Neuronal stem cell (in vitro differentiated cells): ENCODE measurements around the gene ANKRD18A.
"Not testable (repeated sequence)": the region's sequence is repeated elsewhere in the genome, so short reads cannot be mapped to it uniquely, and the experiment has no call there.

Experiments
- DNase-seq: peaks from one replicate; pipeline ENCODE4 v3.0.0-alpha.2; 2013; ENCODE audit warnings: low spot score
- H2AFZ ChIP-seq: one replicate; pipeline ENCODE4 v1.6.1; 2013; ENCODE audit warnings: mild to moderate bottlenecking, low read length, inconsistent platforms
- H2AK5ac ChIP-seq: 2 replicates; pipeline ENCODE4 v1.6.1; 2013; ENCODE audit warnings: low read depth, mild to moderate bottlenecking, inconsistent platforms, low read length, moderate library complexity, mixed read lengths
- H2BK120ac ChIP-seq: 2 replicates; pipeline ENCODE4 v1.6.1; 2013; ENCODE audit warnings: low read depth, mild to moderate bottlenecking, inconsistent platforms, low read length, moderate library complexity, mixed read lengths
- H2BK12ac ChIP-seq: one replicate; pipeline ENCODE4 v1.6.1; 2013; ENCODE audit warnings: low read length, inconsistent platforms
- H2BK15ac ChIP-seq: 2 replicates; pipeline ENCODE4 v1.6.1; 2013; ENCODE audit warnings: mild to moderate bottlenecking, low read length, inconsistent platforms, mixed read lengths
- H2BK5ac ChIP-seq: one replicate; pipeline ENCODE4 v1.6.1; 2013; ENCODE audit warnings: inconsistent platforms, mild to moderate bottlenecking, low read length, moderate library complexity
- H3K14ac ChIP-seq: one replicate; pipeline ENCODE4 v1.6.1; 2013; ENCODE audit warnings: low read length, inconsistent platforms
- H3K18ac ChIP-seq: 2 replicates; pipeline ENCODE4 v1.6.1; 2013; ENCODE audit warnings: low read length, inconsistent platforms
- H3K23ac ChIP-seq: 2 replicates; pipeline ENCODE4 v1.6.1; 2013; ENCODE audit warnings: low read depth, mild to moderate bottlenecking, mixed read lengths, low read length, inconsistent platforms; ENCODE audit not compliant: poor library complexity
- H3K27ac ChIP-seq: replicated peaks from 3 replicates; pipeline ENCODE4 v1.5.1; 2013; ENCODE audit warnings: low read length, inconsistent platforms
- H3K27me3 ChIP-seq, 3 experiments: 2 replicates each; pipeline ENCODE4 v1.6.1; 2013; ENCODE audit warnings: low read length in 3 of 3, mild to moderate bottlenecking in 2 of 3, inconsistent platforms in 1 of 3, low read depth in 1 of 3, mixed read lengths in 1 of 3, moderate library complexity in 1 of 3; ENCODE audit not compliant: control insufficient read depth in 3 of 3, insufficient read depth in 3 of 3
- H3K36me3 ChIP-seq, 2 donors: replicated peaks in 1 of 2; 2 replicates each; pipeline ENCODE4 v1.6.1; 2013; ENCODE audit warnings: low read length in 2 of 2; ENCODE audit not compliant: control insufficient read depth in 2 of 2, insufficient read depth in 2 of 2
- H3K4ac ChIP-seq: 2 replicates; pipeline ENCODE4 v1.6.1; 2013; ENCODE audit warnings: inconsistent platforms, mild to moderate bottlenecking, low read length, moderate library complexity
- H3K4me1 ChIP-seq, 2 donors: 1 replicate in 1 of 2; 2 replicates in 1 of 2; pipeline ENCODE4 v1.6.1; 2013; ENCODE audit warnings: low read length in 2 of 2, low read depth in 1 of 2; ENCODE audit not compliant: control insufficient read depth in 2 of 2, insufficient read depth in 1 of 2
- H3K4me2 ChIP-seq: one replicate; pipeline ENCODE4 v1.6.1; 2013; ENCODE audit warnings: mild to moderate bottlenecking, low read length, inconsistent platforms; ENCODE audit not compliant: insufficient read depth, poor library complexity, severe bottlenecking
- H3K4me3 ChIP-seq, 2 donors: 2 replicates each; pipeline ENCODE4 v1.5.1; 2013; ENCODE audit warnings: low read length in 2 of 2, mild to moderate bottlenecking in 2 of 2, inconsistent platforms in 1 of 2, moderate library complexity in 1 of 2
- H3K79me1 ChIP-seq: one replicate; pipeline ENCODE4 v1.6.1; 2013; ENCODE audit warnings: low read depth, mild to moderate bottlenecking, inconsistent platforms, low read length, moderate library complexity
- H3K9ac ChIP-seq: one replicate; pipeline ENCODE4 v1.6.1; 2013; ENCODE audit warnings: mild to moderate bottlenecking, low read depth, low read length, inconsistent platforms; ENCODE audit not compliant: poor library complexity
- H3K9me3 ChIP-seq, 2 donors: replicated peaks in 1 of 2; 2 replicates each; pipeline versions ENCODE3 to v1.6.1; 2013; ENCODE audit warnings: low read length in 2 of 2, mild to moderate bottlenecking in 2 of 2, inconsistent platforms in 1 of 2, low read depth in 1 of 2, mixed read lengths in 1 of 2, moderate library complexity in 1 of 2; ENCODE audit not compliant: control insufficient read depth in 2 of 2, insufficient read depth in 1 of 2
- H4K8ac ChIP-seq: one replicate; pipeline ENCODE4 v1.6.1; 2013; ENCODE audit warnings: low read depth, mild to moderate bottlenecking, inconsistent platforms, low read length, moderate library complexity
- H4K91ac ChIP-seq: one replicate; pipeline ENCODE4 v1.6.1; 2013; ENCODE audit warnings: low read length, low read depth, mild to moderate bottlenecking, inconsistent platforms; ENCODE audit not compliant: poor library complexity
- WGBS, 2 donors: extraction: QIAGEN DNeasy Blood & Tissue Kit; methylation state at CpG; one replicate each; pipeline ENCODE4 v1.1.7; 2013; ENCODE audit warnings: missing lambda C conversion rate in 2 of 2, mixed read lengths in 1 of 2; ENCODE audit not compliant: insufficient read length in 2 of 2, insufficient replicate concordance in 1 of 2; ENCODE audit errors: extremely low coverage in 2 of 2; 5-methylcytosine and 5-hydroxymethylcytosine counted together

The ANKRD18A gene

GRCh38 chr9:38559172-38559571 lies 61.2 kb downstream of the ANKRD18A start:
- not testable (repeated sequence) for H3K4me3 ChIP-seq, H2AFZ ChIP-seq, H2BK120ac ChIP-seq, H2AK5ac ChIP-seq, H3K18ac ChIP-seq, H4K91ac ChIP-seq, H3K14ac ChIP-seq, H3K4ac ChIP-seq, H2BK5ac ChIP-seq, H3K4me1 ChIP-seq, DNase-seq, H2BK15ac ChIP-seq, H3K9ac ChIP-seq, H3K23ac ChIP-seq, H2BK12ac ChIP-seq, H3K4me2 ChIP-seq, H3K27ac ChIP-seq, H3K27me3 ChIP-seq, H4K8ac ChIP-seq, H3K36me3 ChIP-seq, H3K9me3 ChIP-seq, H3K79me1 ChIP-seq
- WGBS, 2 donors, result 100% methylated on average over 1 of the region's 3 CpGs; no CpG with 5 or more reads in 1 of the 2 donors

- H3K4me1 ChIP-seq, H4K8ac ChIP-seq, H3K9ac ChIP-seq, H2BK12ac ChIP-seq, H3K9me3 ChIP-seq, H3K36me3 ChIP-seq, DNase-seq, H3K79me1 ChIP-seq, H2AFZ ChIP-seq, H2BK5ac ChIP-seq, H2BK15ac ChIP-seq, H4K91ac ChIP-seq, H3K4me2 ChIP-seq, H3K4me3 ChIP-seq, H3K27me3 ChIP-seq, H3K18ac ChIP-seq, H3K23ac ChIP-seq, H3K14ac ChIP-seq, H2BK120ac ChIP-seq, H3K27ac ChIP-seq, H3K4ac ChIP-seq, H2AK5ac ChIP-seq: not testable (repeated sequence)
- no CpG with 5 or more reads among the region's 1 CpG for WGBS, 2 donors
These were observed 62.6 kb downstream of the ANKRD18A start for GRCh38 chr9:38557746-38558145.

GRCh38 chr9:38554966-38555365 lies 65.4 kb downstream of the ANKRD18A start:
- not testable (repeated sequence) for H2AK5ac ChIP-seq, H3K79me1 ChIP-seq, DNase-seq, H4K91ac ChIP-seq, H3K9me3 ChIP-seq, H3K4me2 ChIP-seq, H3K27ac ChIP-seq, H3K14ac ChIP-seq, H2BK12ac ChIP-seq, H3K4me1 ChIP-seq, H2BK15ac ChIP-seq, H3K23ac ChIP-seq, H2AFZ ChIP-seq, H4K8ac ChIP-seq, H2BK5ac ChIP-seq, H3K18ac ChIP-seq, H3K4me3 ChIP-seq, H3K27me3 ChIP-seq, H3K36me3 ChIP-seq, H3K9ac ChIP-seq, H2BK120ac ChIP-seq, H3K4ac ChIP-seq
- WGBS, 2 donors, result no CpG with 5 or more reads among the region's 2 CpGs

- H2BK5ac ChIP-seq, H4K91ac ChIP-seq, H2AK5ac ChIP-seq, H3K4ac ChIP-seq, H2BK15ac ChIP-seq, H3K14ac ChIP-seq, H3K4me1 ChIP-seq, H2AFZ ChIP-seq, H2BK120ac ChIP-seq, H3K4me3 ChIP-seq, H3K27me3 ChIP-seq, H3K27ac ChIP-seq, H3K18ac ChIP-seq, H3K9ac ChIP-seq, H4K8ac ChIP-seq, H3K36me3 ChIP-seq, DNase-seq, H3K4me2 ChIP-seq, H3K23ac ChIP-seq, H3K9me3 ChIP-seq, H3K79me1 ChIP-seq, H2BK12ac ChIP-seq: not testable (repeated sequence)
- no CpG with 5 or more reads among the region's 4 CpGs for WGBS, 2 donors
These were observed 67.4 kb downstream of the ANKRD18A start for GRCh38 chr9:38553019-38553418.
